ENCODE measurements around the gene TMEM145.

DNA sequence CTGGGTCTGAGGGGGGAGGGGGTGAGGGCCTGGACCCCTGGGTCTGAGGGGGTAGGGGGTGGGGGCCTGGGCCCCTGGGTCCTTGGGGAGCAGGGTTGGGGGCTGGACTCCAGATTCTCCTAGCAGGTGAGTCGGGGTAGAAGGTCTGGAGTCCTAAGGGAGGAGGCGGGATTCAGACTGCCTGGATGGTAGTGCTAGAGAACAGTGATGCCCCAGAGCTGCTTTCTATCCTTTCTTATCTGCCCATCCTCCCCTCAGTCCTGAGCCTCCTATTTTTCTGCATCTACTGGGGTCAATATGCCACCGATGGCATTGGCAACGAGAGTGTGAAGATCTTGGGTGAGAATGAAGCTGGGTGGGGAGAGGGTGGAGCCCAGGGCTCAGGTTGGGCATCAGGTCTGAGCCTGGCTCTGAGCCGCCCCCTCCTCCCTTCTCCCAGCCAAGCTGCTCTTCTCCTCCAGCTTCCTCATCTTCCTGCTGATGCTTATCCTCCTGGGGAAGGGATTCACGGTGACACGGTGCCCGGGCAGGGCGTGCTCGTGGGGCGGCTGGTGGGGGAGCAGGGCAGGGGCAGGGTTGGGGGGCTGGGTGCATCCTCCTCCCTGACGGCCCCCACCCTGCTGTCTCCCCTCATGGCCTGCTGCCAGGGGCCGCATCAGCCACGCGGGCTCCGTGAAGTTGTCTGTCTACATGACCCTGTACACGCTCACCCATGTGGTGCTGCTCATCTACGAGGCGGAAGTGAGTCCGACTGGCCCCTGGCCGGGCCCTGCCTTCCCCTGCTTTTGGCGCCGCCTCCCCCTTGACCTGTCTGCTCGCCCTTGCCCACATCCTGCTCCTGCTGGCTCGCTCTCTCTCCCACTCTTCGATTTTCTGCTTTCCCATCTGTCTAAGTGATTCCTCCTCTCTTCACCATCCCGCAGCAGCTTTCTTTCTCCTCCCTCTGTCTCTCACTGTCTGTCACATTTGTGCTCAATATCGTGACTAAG lies 3.4 kb downstream of the TMEM145 start:
- TF ChIP-seq CEBPB (IDR thresholded peaks at IDR 0.05) = no peak
- TF ChIP-seq, protein P1, sequence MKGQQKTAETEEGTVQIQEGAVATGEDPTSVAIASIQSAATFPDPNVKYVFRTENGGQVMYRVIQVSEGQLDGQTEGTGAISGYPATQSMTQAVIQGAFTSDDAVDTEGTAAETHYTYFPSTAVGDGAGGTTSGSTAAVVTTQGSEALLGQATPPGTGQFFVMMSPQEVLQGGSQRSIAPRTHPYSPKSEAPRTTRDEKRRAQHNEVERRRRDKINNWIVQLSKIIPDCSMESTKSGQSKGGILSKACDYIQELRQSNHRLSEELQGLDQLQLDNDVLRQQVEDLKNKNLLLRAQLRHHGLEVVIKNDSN (IDR thresholded peaks at IDR 0.05) = no peak
- no peak for TF ChIP-seq EP300 (IDR thresholded peaks at IDR 0.05; ENCODE audit: borderline replicate concordance)
- TF ChIP-seq RAD21 (IDR thresholded peaks at IDR 0.05; ENCODE audit: low read depth) = no peak
- TF ChIP-seq, protein P2, sequence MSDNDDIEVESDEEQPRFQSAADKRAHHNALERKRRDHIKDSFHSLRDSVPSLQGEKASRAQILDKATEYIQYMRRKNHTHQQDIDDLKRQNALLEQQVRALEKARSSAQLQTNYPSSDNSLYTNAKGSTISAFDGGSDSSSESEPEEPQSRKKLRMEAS (IDR thresholded peaks at IDR 0.05) = no peak
- no peak for TF ChIP-seq TAF1 (IDR thresholded peaks at IDR 0.05; ENCODE audit: low read depth)
- TF ChIP-seq YY1 (IDR thresholded peaks at IDR 0.05; ENCODE audit: low read depth) = no peak
